ENCODE results near the gene NSFL1C. TPM values are rescaled to one million over a fixed set of nuclear protein-coding genes. Genes with fewer than 3 reads are reported as not detected.

The NSFL1C gene
- total and polyA plus RNA-seq, 12 donors, result 46.1 to 510 (median 98.9) TPM

- TF ChIP-seq POLR2A (IDR thresholded peaks at IDR 0.05) (no peak), CTCF (IDR thresholded peaks at IDR 0.05) (no peak)
- intact Hi-C loops (cut with DNase I), result loop anchor here in 1 of 2 donors (2.0 kb wide), 1 partner anchor 123 kb away; no protein-coding TSS in a partner anchor
- Histone ChIP-seq H3K27ac (no peak overlapping the region), H3K36me3 (replicated peaks in 1 of 2) (peaks cover 0 to 1% of the 10 kb centered on the region in 2 donors), H3K4me3 (no peak overlapping the region), H3K4me1 (replicated peaks in 1 of 2) (no peaks in the 10 kb centered on the region), H3K9me3 (replicated peaks in 1 of 3) (no peaks in the 10 kb centered on the region), H3K27me3 (no peaks in the 10 kb centered on the region)
- DNase-seq, result no peak
- WGBS, 4 donors, result 84 to 91% (median 87%) methylated on average over 8 of the region's 8 CpGs
Observed at GRCh38 chr20:1436263-1436662, 30.4 kb downstream of the NSFL1C start.

- H3K4me1 ChIP-seq (replicated peaks in 1 of 2), result no peaks in the 10 kb centered on the region
- no peaks in the 10 kb centered on the region for H3K27me3 ChIP-seq
- no peak for DNase-seq
- no peak overlapping the region for H3K27ac ChIP-seq
- H3K36me3 ChIP-seq (replicated peaks in 1 of 2), result no peaks in the 10 kb centered on the region
- H3K9me3 ChIP-seq (replicated peaks in 1 of 3), result no peaks in the 10 kb centered on the region
- no peak overlapping the region for H3K4me3 ChIP-seq
- TF ChIP-seq CTCF (IDR thresholded peaks at IDR 0.05) (no peak), POLR2A (IDR thresholded peaks at IDR 0.05) (no peak)
- intact Hi-C loops (cut with DNase I), result no loop called here
Observed at GRCh38 chr20:1435337-1435699, 31.3 kb downstream of the NSFL1C start.

GRCh38 chr20:1434571-1435336 is 31.9 kb downstream of the NSFL1C start:
- Histone ChIP-seq H3K9me3 (replicated peaks in 1 of 3) (no peaks in the 10 kb centered on the region), H3K4me1 (replicated peaks in 1 of 2) (no peaks in the 10 kb centered on the region), H3K27ac (no peak overlapping the region), H3K27me3 (no peaks in the 10 kb centered on the region), H3K36me3 (replicated peaks in 1 of 2) (no peaks in the 10 kb centered on the region), H3K4me3 (no peak overlapping the region)
- intact Hi-C loops (cut with DNase I), result no loop called here
- DNase-seq, result peak in 2 of 7 donors; percentile 35 to 51
- no peak for TF ChIP-seq POLR2A (IDR thresholded peaks at IDR 0.05)
- TF ChIP-seq CTCF (IDR thresholded peaks at IDR 0.05), result no peak
- 65 to 72% (median 65%) methylated on average over 2 of the region's 2 CpGs for WGBS, 4 donors

GRCh38 chr20:1431158-1431557 is 35.5 kb downstream of the NSFL1C start:
- Histone ChIP-seq H3K27me3 (no peaks in the 10 kb centered on the region), H3K4me1 (replicated peaks in 1 of 2) (no peaks in the 10 kb centered on the region), H3K36me3 (replicated peaks in 1 of 2) (no peaks in the 10 kb centered on the region), H3K27ac (no peak overlapping the region), H3K4me3 (no peak overlapping the region), H3K9me3 (replicated peaks in 1 of 3) (no peaks in the 10 kb centered on the region)
- no peak for TF ChIP-seq CTCF (IDR thresholded peaks at IDR 0.05)
- no peak for TF ChIP-seq POLR2A (IDR thresholded peaks at IDR 0.05)
- 35 to 51% (median 39%) methylated on average over 1 of the region's 1 CpG for WGBS, 4 donors
- intact Hi-C loops (cut with DNase I), result no loop called here
- no peak for DNase-seq
